Measurements from ENCODE around the gene SV2B.

- TF ChIP-seq CTCF (optimal IDR thresholded peaks at IDR 0.05 in 1 of 3, IDR thresholded peaks at IDR 0.05 in 1 of 3, conservative IDR thresholded peaks at IDR 0.05 in 1 of 3; ENCODE audit: extremely low read depth in 1 of 3, insufficient read depth in 2 of 3, low read length in 3 of 3) (no peak), EZH2 (IDR thresholded peaks at IDR 0.05; ENCODE audit: low read length) (no peak)
These were observed 161.3 kb downstream of the SV2B start for GRCh38 chr15:91261345-91261744.
